ENCODE results near the gene GHITM. TPM values are rescaled to one million over a fixed set of nuclear protein-coding genes. Genes with fewer than 3 reads are reported as not detected.

Gene GHITM
- total and polyA plus RNA-seq, 2 of the 4 experiments (the other 2 are of a cell fraction): 103 to 185 TPM

DNA sequence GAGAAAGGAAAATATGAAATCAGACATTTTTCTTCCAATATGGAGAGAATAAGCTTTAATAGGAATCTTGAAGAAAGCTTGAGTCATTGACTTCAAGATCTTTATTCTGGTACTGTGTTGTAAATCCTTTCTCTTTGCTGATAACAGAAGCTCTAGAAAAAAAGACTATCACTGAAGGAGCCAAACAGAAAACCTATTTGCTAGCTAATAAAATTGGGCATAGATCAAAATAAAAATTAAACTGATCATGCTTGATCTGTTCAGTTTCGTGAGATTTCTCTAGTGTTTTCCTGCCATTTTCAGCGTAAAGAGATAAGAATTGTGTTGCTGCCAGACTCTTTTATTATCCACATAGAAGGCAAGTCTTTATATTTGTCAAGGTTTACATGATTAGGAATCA lies 1.5 kb upstream of the GHITM start:
- H3K4me1 ChIP-seq (ENCODE audit: control insufficient read depth, insufficient read depth, low read length): peaks cover 4% of the 10 kb centered on the region
- no peaks in the 10 kb centered on the region for H4K20me1 ChIP-seq (ENCODE audit: insufficient read depth, low read length)
- H3K9me1 ChIP-seq (ENCODE audit: insufficient read depth, low read length): no peaks in the 10 kb centered on the region
- H3K27me3 ChIP-seq (ENCODE audit: control insufficient read depth, insufficient read depth, low read length): no peaks in the 10 kb centered on the region
- no peak overlapping the region for H3K56ac ChIP-seq (ENCODE audit: extremely low read depth, insufficient read depth, low read length)
- no peak overlapping the region for H3K14ac ChIP-seq (replicated peaks; ENCODE audit: low read depth, low read length)
- H3K9me3 ChIP-seq (ENCODE audit: control insufficient read depth, insufficient read depth, low read length): no peaks in the 10 kb centered on the region
- no peak overlapping the region for H3K27ac ChIP-seq (ENCODE audit: insufficient read depth, low read length)
- no peak overlapping the region for H3K4me3 ChIP-seq (ENCODE audit: insufficient read depth, low read depth, low read length)
- no peak overlapping the region for H2BK20ac ChIP-seq (ENCODE audit: low read depth, low read length)
- H3K36me3 ChIP-seq (ENCODE audit: control insufficient read depth, insufficient read depth, low read length): peaks cover 2% of the 10 kb centered on the region
- no peak for TF ChIP-seq MXI1 (IDR thresholded peaks at IDR 0.05; ENCODE audit: borderline replicate concordance, low read depth, low read length)
- TF ChIP-seq MAFK (IDR thresholded peaks at IDR 0.05; ENCODE audit: low read depth, low read length): no peak
- TF ChIP-seq, protein P1, sequence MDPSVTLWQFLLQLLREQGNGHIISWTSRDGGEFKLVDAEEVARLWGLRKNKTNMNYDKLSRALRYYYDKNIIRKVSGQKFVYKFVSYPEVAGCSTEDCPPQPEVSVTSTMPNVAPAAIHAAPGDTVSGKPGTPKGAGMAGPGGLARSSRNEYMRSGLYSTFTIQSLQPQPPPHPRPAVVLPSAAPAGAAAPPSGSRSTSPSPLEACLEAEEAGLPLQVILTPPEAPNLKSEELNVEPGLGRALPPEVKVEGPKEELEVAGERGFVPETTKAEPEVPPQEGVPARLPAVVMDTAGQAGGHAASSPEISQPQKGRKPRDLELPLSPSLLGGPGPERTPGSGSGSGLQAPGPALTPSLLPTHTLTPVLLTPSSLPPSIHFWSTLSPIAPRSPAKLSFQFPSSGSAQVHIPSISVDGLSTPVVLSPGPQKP (IDR thresholded peaks at IDR 0.05; ENCODE audit: borderline replicate concordance, low read depth, low read length): no peak
- TF ChIP-seq RFX5 (IDR thresholded peaks at IDR 0.05; ENCODE audit: low read depth, low read length): no peak
- TF ChIP-seq NFE2L2 (IDR thresholded peaks at IDR 0.05; ENCODE audit: low read depth, low read length): no peak
- TF ChIP-seq CEBPB (IDR thresholded peaks at IDR 0.05; ENCODE audit: low read depth, low read length): no peak
- no peak for TF ChIP-seq MAZ (IDR thresholded peaks at IDR 0.05; ENCODE audit: borderline replicate concordance, low read depth, low read length)
- no peak for TF ChIP-seq RCOR1 (IDR thresholded peaks at IDR 0.05; ENCODE audit: insufficient replicate concordance, low read length)
- H2BK15ac ChIP-seq (ENCODE audit: low read depth, low read length): no peak overlapping the region
- H3K79me1 ChIP-seq (ENCODE audit: low read depth in 1 of 2, low read length in 2 of 2): peaks cover 11 to 18% of the 10 kb centered on the region in 2 experiments
- no CpG with 5 or more reads among the region's 2 CpGs for WGBS, 2 experiments (ENCODE audit: extremely low coverage in 2 of 2, insufficient read length in 1 of 2)
- no TSS peak for BruUV-seq (replicated peaks)
- in situ Hi-C loops (cut with MboI; ENCODE audit: low sequenced_read_pairs): no loop called here
- dilution Hi-C loops (cut with HindIII; ENCODE audit: low sequenced_read_pairs, unreplicated experiment): no loop called here
- H4K91ac ChIP-seq (ENCODE audit: insufficient read depth, low read depth, low read length): no peak overlapping the region
- H2AK9ac ChIP-seq (replicated peaks; ENCODE audit: low read depth, low read length, poor library complexity): no peak overlapping the region
- intact Hi-C loops (cut with micrococcal nuclease): no loop called here
- ChIA-PET CTCF (interaction anchor here (2.4 kb wide), 1 partner anchor 10 kb away, joined by 11 read pairs; no protein-coding TSS in a partner anchor), POLR2A (ENCODE audit: unreplicated experiment) (no interaction called here)
- H3K4me2 ChIP-seq (ENCODE audit: low read depth, low read length): no peak overlapping the region
- no peak overlapping the region for H4K8ac ChIP-seq (ENCODE audit: low read depth in 2 of 2, low read length in 2 of 2)
- no peak overlapping the region for H2AK5ac ChIP-seq (ENCODE audit: low read depth, low read length)
- no peak overlapping the region for H3K23ac ChIP-seq (ENCODE audit: low read depth, low read length)
- H3K9ac ChIP-seq (ENCODE audit: low read depth, low read length): no peak overlapping the region
- no peak overlapping the region for H3K4ac ChIP-seq (ENCODE audit: low read depth, low read length)
- no peak overlapping the region for H3K18ac ChIP-seq (ENCODE audit: low read depth, low read length)
- no peak overlapping the region for H2BK5ac ChIP-seq (ENCODE audit: low read depth, low read length, poor library complexity, severe bottlenecking)
- no peak overlapping the region for H2AFZ ChIP-seq (replicated peaks; ENCODE audit: low read length, poor library complexity)
- no peak for DNase-seq
- no peak overlapping the region for H4K5ac ChIP-seq (ENCODE audit: low read depth, low read length)
- no peak for ATAC-seq (ENCODE audit: low read depth)
- no peak overlapping the region for H2BK120ac ChIP-seq (ENCODE audit: low read depth, low read length)
